IMR-90 (cell line): ENCODE results near the gene P2RY14. TPM values are rescaled to one million over a fixed set of nuclear protein-coding genes. Genes with fewer than 3 reads are reported as not detected.

Source experiments
- ATAC-seq: fragments of 200-7000 bp; cut with Tn5 transposase; 2 replicates; pipeline ENCODE4 v1.9.1; 2020; ENCODE audit warnings: low read depth, mild to moderate bottlenecking, moderate library complexity
- BruUV-seq: library from RNA; stranded (reverse); fragments of 400-500 nt; replicated peaks from 2 replicates; lab custom pipeline; 2021; lab: Mats Ljungman, UMichigan
- CTCF ChIA-PET: fragments of 300-600 bp; formaldehyde crosslinking; extraction: SDS; loops from one replicate; lab custom pipeline; 2021; ENCODE audit warnings: antibody characterized with exemption; lab: Yijun Ruan, JAX
- POLR2A ChIA-PET: fragments of 300-600 bp; sonication (Branson Sonifier 250); formaldehyde crosslinking; loops from one replicate; lab custom pipeline; 2022; ENCODE audit warnings: antibody characterized with exemption; ENCODE audit not compliant: unreplicated experiment; lab: Charles Lee
- DNase-seq: peaks from one replicate; pipeline ENCODE4 v3.0.0; 2013
- H2AFZ ChIP-seq: replicated peaks from 2 replicates; pipeline ENCODE3; 2013; ENCODE audit warnings: low read length, mild to moderate bottlenecking; ENCODE audit not compliant: poor library complexity
- H2AK5ac ChIP-seq: 2 replicates; pipeline ENCODE4 v1.6.1; 2013; ENCODE audit warnings: low read depth, low read length, inconsistent platforms
- H2AK9ac ChIP-seq: replicated peaks from 2 replicates; pipeline ENCODE3; 2013; ENCODE audit warnings: mild to moderate bottlenecking, low read depth, low read length, moderate library complexity; ENCODE audit not compliant: poor library complexity
- H2BK120ac ChIP-seq: 2 replicates; pipeline ENCODE4 v1.6.1; 2013; ENCODE audit warnings: low read depth, low read length, inconsistent platforms
- H2BK15ac ChIP-seq: 3 replicates; pipeline ENCODE4 v1.6.1; 2013; ENCODE audit warnings: low read depth, low read length, inconsistent platforms
- H2BK20ac ChIP-seq: 2 replicates; pipeline ENCODE4 v1.6.1; 2013; ENCODE audit warnings: low read depth, mild to moderate bottlenecking, inconsistent platforms, low read length, moderate library complexity
- H2BK5ac ChIP-seq: 2 replicates; pipeline ENCODE4 v1.6.1; 2013; ENCODE audit warnings: mild to moderate bottlenecking, low read depth, low read length, inconsistent platforms; ENCODE audit not compliant: poor library complexity, severe bottlenecking
- H3K14ac ChIP-seq: replicated peaks from 2 replicates; pipeline ENCODE4 v1.6.1; 2013; ENCODE audit warnings: low read depth, low read length, inconsistent platforms
- H3K18ac ChIP-seq: 2 replicates; pipeline ENCODE4 v1.6.1; 2013; ENCODE audit warnings: low read depth, low read length, control low read depth
- H3K23ac ChIP-seq: 2 replicates; pipeline ENCODE4 v1.6.1; 2013; ENCODE audit warnings: low read depth, low read length, inconsistent platforms
- H3K27ac ChIP-seq: 2 replicates; pipeline ENCODE4 v1.5.1; 2013; ENCODE audit warnings: mild to moderate bottlenecking, control low read depth, low read length; ENCODE audit not compliant: insufficient read depth
- H3K27me3 ChIP-seq: 2 replicates; pipeline ENCODE4 v1.6.1; 2013; ENCODE audit warnings: low read length; ENCODE audit not compliant: control insufficient read depth, insufficient read depth
- H3K36me3 ChIP-seq: 2 replicates; pipeline ENCODE4 v1.6.1; 2013; ENCODE audit warnings: low read length, mixed read lengths; ENCODE audit not compliant: control insufficient read depth, insufficient read depth
- H3K4ac ChIP-seq: 2 replicates; pipeline ENCODE4 v1.6.1; 2013; ENCODE audit warnings: low read depth, low read length, inconsistent platforms
- H3K4me1 ChIP-seq: 2 replicates; pipeline ENCODE4 v1.6.1; 2013; ENCODE audit warnings: low read length, mixed read lengths; ENCODE audit not compliant: control insufficient read depth, insufficient read depth
- H3K4me2 ChIP-seq: 2 replicates; pipeline ENCODE4 v1.6.1; 2013; ENCODE audit warnings: low read depth, mild to moderate bottlenecking, control low read depth, low read length, moderate library complexity
- H3K4me3 ChIP-seq: 2 replicates; pipeline ENCODE4 v1.5.1; 2013; ENCODE audit warnings: low read depth, mild to moderate bottlenecking, control low read depth, low read length, moderate library complexity; ENCODE audit not compliant: insufficient read depth
- H3K56ac ChIP-seq: 2 replicates; pipeline ENCODE4 v1.6.1; 2013; ENCODE audit warnings: low read length, inconsistent platforms; ENCODE audit not compliant: insufficient read depth; ENCODE audit errors: extremely low read depth
- H3K79me1 ChIP-seq, 2 experiments: 2 replicates each; pipeline ENCODE4 v1.6.1; 2013; ENCODE audit warnings: low read length in 2 of 2, inconsistent platforms in 1 of 2, low read depth in 1 of 2
- H3K9ac ChIP-seq: 2 replicates; pipeline ENCODE4 v1.6.1; 2013; ENCODE audit warnings: low read depth, low read length, control low read depth
- H3K9me1 ChIP-seq: 2 replicates; pipeline ENCODE4 v1.6.1; 2013; ENCODE audit warnings: low read length, inconsistent platforms; ENCODE audit not compliant: insufficient read depth
- H3K9me3 ChIP-seq: 2 replicates; pipeline ENCODE4 v1.6.1; 2013; ENCODE audit warnings: low read length; ENCODE audit not compliant: control insufficient read depth, insufficient read depth
- H4K20me1 ChIP-seq: 2 replicates; pipeline ENCODE4 v1.6.1; 2013; ENCODE audit warnings: low read length, inconsistent platforms; ENCODE audit not compliant: insufficient read depth
- H4K5ac ChIP-seq: 2 replicates; pipeline ENCODE4 v1.6.1; 2013; ENCODE audit warnings: mild to moderate bottlenecking, low read depth, low read length, control low read depth
- H4K8ac ChIP-seq, 2 experiments: 2 replicates each; pipeline ENCODE4 v1.6.1; 2013; ENCODE audit warnings: low read depth in 2 of 2, low read length in 2 of 2, control low read depth in 1 of 2, inconsistent platforms in 1 of 2
- H4K91ac ChIP-seq: 2 replicates; pipeline ENCODE4 v1.6.1; 2013; ENCODE audit warnings: low read depth, low read length, inconsistent platforms; ENCODE audit not compliant: insufficient read depth
- BHLHE40 ChIP-seq: fragments of 150-350 bp; IDR thresholded peaks from 2 replicates; pipeline ENCODE4 v1.6.1; 2016; ENCODE audit warnings: mild to moderate bottlenecking, low read depth, low read length
- CHD1 ChIP-seq: IDR thresholded peaks from 2 replicates; pipeline ENCODE4 v1.6.1; 2012; ENCODE audit warnings: low read depth, low read length, improper control_type of control experiment
- ELK1 ChIP-seq: fragments of 150-350 bp; IDR thresholded peaks from 2 replicates; pipeline ENCODE4 v1.6.1; 2016; ENCODE audit warnings: low read depth, mild to moderate bottlenecking, low read length, moderate library complexity, borderline replicate concordance
- FOS ChIP-seq: fragments of 150-350 bp; IDR thresholded peaks from 2 replicates; pipeline ENCODE4 v1.6.1; 2016; ENCODE audit warnings: low read depth, low read length
- MAFK ChIP-seq: IDR thresholded peaks from 2 replicates; pipeline ENCODE4 v1.6.1; 2012; ENCODE audit warnings: low read depth, low read length, improper control_type of control experiment
- MAZ ChIP-seq: IDR thresholded peaks from 2 replicates; pipeline ENCODE4 v1.6.1; 2012; ENCODE audit warnings: low read depth, mild to moderate bottlenecking, low read length, improper control_type of control experiment, moderate library complexity, borderline replicate concordance
- MXI1 ChIP-seq: IDR thresholded peaks from 2 replicates; pipeline ENCODE4 v1.6.1; 2012; ENCODE audit warnings: low read depth, mild to moderate bottlenecking, low read length, moderate library complexity, borderline replicate concordance
- NFE2L2 ChIP-seq: fragments of 150-350 bp; IDR thresholded peaks from 2 replicates; pipeline ENCODE4 v1.6.1; 2016; ENCODE audit warnings: low read depth, mild to moderate bottlenecking, low read length
- POLR2A ChIP-seq: IDR thresholded peaks from 2 replicates; pipeline ENCODE4 v1.6.1; 2012; ENCODE audit warnings: mild to moderate bottlenecking, low read depth, low read length
- RAD21 ChIP-seq: IDR thresholded peaks from 2 replicates; pipeline ENCODE4 v1.6.1; 2012; ENCODE audit warnings: low read length, improper control_type of control experiment
- RCOR1 ChIP-seq: IDR thresholded peaks from 2 replicates; pipeline ENCODE4 v1.6.1; 2012; ENCODE audit warnings: mild to moderate bottlenecking, low read length, improper control_type of control experiment; ENCODE audit not compliant: insufficient replicate concordance
- SMC3 ChIP-seq: fragments of 150-350 bp; IDR thresholded peaks from 2 replicates; pipeline ENCODE4 v1.6.1; 2016; ENCODE audit warnings: low read depth, mild to moderate bottlenecking, antibody characterized with exemption, low read length, moderate library complexity
- WGBS, 2 experiments: methylation state at CpG; one replicate each; pipeline versions ENCODE4 v1.1.5 to v1.1.7; 2013; ENCODE audit warnings: missing lambda C conversion rate in 2 of 2; ENCODE audit not compliant: insufficient read length in 1 of 2; ENCODE audit errors: extremely low coverage in 2 of 2; 5-methylcytosine and 5-hydroxymethylcytosine counted together
- dilution Hi-C: fragments of 300-500 bp; cut with HindIII; formaldehyde crosslinking; loops from one replicate; pipeline ENCODE4 v1.14.3; 2018; ENCODE audit warnings: low sequenced_read_pairs; ENCODE audit not compliant: unreplicated experiment
- in situ Hi-C: fragments of 300-500 bp; cut with MboI; formaldehyde crosslinking; loops from 3 replicates; pipeline ENCODE4 v1.14.3; 2019; ENCODE audit warnings: low sequenced_read_pairs, inconsistent platforms, mixed read lengths
- intact Hi-C: fragments of 100-400 bp; cut with micrococcal nuclease; formaldehyde crosslinking; loops from 2 replicates; pipeline ENCODE4 v1.10.0; 2022
- polyA plus RNA-seq, 3 experiments: library from polyadenylated mRNA; depleted of rRNA; stranded (reverse); fragments of >200 nt; gene quantifications; 2 replicates each; pipeline ENCODE4 v1.2.3, GENCODE V29; 2012; ENCODE audit warnings: low replicate concordance in 1 of 3
- total RNA-seq: library from RNA; depleted of rRNA; stranded (reverse); fragments of >200 nt; gene quantifications from 2 replicates; pipeline ENCODE4 v1.2.3, GENCODE V29; 2012
- TF ChIP-seq, protein P1 (sequence below): conservative IDR thresholded peaks from 2 replicates; pipeline ENCODE4 v1.5.1; 2012; ENCODE audit warnings: mild to moderate bottlenecking, low read depth, low read length, improper control_type of control experiment

The P2RY14 gene
- total and polyA plus RNA-seq, 2 of the 4 experiments (the other 2 are of a cell fraction), result not detected

- TF ChIP-seq, protein P1, sequence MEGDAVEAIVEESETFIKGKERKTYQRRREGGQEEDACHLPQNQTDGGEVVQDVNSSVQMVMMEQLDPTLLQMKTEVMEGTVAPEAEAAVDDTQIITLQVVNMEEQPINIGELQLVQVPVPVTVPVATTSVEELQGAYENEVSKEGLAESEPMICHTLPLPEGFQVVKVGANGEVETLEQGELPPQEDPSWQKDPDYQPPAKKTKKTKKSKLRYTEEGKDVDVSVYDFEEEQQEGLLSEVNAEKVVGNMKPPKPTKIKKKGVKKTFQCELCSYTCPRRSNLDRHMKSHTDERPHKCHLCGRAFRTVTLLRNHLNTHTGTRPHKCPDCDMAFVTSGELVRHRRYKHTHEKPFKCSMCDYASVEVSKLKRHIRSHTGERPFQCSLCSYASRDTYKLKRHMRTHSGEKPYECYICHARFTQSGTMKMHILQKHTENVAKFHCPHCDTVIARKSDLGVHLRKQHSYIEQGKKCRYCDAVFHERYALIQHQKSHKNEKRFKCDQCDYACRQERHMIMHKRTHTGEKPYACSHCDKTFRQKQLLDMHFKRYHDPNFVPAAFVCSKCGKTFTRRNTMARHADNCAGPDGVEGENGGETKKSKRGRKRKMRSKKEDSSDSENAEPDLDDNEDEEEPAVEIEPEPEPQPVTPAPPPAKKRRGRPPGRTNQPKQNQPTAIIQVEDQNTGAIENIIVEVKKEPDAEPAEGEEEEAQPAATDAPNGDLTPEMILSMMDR, result no peak
- TF ChIP-seq RAD21 (no peak), CHD1 (no peak)
Measured at GRCh38 chr3:151175952-151176351, 102.4 kb downstream of the P2RY14 start (continued).

DNA sequence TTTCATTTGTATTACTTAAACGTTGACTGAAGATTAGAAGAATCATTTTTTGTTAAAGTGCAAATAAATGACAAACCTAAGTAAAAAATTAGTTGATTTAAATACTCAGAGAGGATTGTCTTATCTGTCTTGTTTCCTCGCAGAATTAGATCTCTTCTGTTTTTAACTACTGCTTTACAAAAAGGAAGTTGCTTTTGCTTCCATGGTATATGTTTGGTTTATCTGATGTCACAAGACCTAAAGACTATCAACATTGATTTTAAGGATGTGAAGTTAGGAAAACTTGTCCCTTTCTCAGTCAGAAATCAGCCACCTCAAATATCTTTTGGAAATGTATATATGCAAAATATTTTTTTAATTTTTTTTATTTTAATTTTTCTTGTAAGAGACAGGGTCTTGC is 104.0 kb downstream of the P2RY14 start:
- ATAC-seq, result no peak
- H2BK120ac ChIP-seq, result no peak overlapping the region
- in situ Hi-C loops (no loop called here), dilution Hi-C loops (no loop called here), intact Hi-C loops (no loop called here)
- no peak overlapping the region for H2AFZ ChIP-seq
- no peak overlapping the region for H2BK15ac ChIP-seq
- no peak overlapping the region for H2BK20ac ChIP-seq
- no CpG with 5 or more reads among the region's 2 CpGs for WGBS, 2 experiments
- no peak overlapping the region for H2BK5ac ChIP-seq
- H3K14ac ChIP-seq, result no peak overlapping the region
- H2AK9ac ChIP-seq, result no peak overlapping the region
- H4K5ac ChIP-seq, result no peak overlapping the region
- no peaks in the 10 kb centered on the region for H3K79me1 ChIP-seq
- no peak overlapping the region for H3K23ac ChIP-seq
- ChIA-PET CTCF (interaction anchor here (0.7 kb wide), 1 partner anchor 1268 kb away, joined by 4 read pairs; no protein-coding TSS in a partner anchor), POLR2A (no interaction called here)
- no peak overlapping the region for H3K56ac ChIP-seq
- no peak overlapping the region for H4K91ac ChIP-seq
- H3K9ac ChIP-seq, result no peak overlapping the region
- H3K36me3 ChIP-seq, result no peaks in the 10 kb centered on the region
- BruUV-seq, result no TSS peak
- H3K18ac ChIP-seq, result no peak overlapping the region
- H3K27me3 ChIP-seq, result no peaks in the 10 kb centered on the region; the same call in 1 of the 2 replicates
- H3K27ac ChIP-seq, result no peak overlapping the region
- no peak overlapping the region for H3K4me2 ChIP-seq
- no peaks in the 10 kb centered on the region for H3K4me1 ChIP-seq
- H3K9me3 ChIP-seq, result no peaks in the 10 kb centered on the region
- H4K8ac ChIP-seq, result no peak overlapping the region
- no peaks in the 10 kb centered on the region for H4K20me1 ChIP-seq
- H3K4me3 ChIP-seq, result no peak overlapping the region
- no peak for DNase-seq
- H3K9me1 ChIP-seq, result no peaks in the 10 kb centered on the region
- no peak overlapping the region for H3K4ac ChIP-seq
- no peak overlapping the region for H2AK5ac ChIP-seq
- no peak for TF ChIP-seq ELK1
- no peak for TF ChIP-seq MAZ
- no peak for TF ChIP-seq MXI1
- TF ChIP-seq, protein P1, result no peak
- TF ChIP-seq MAFK, result no peak
- TF ChIP-seq NFE2L2, result no peak
- TF ChIP-seq BHLHE40, result no peak
- TF ChIP-seq SMC3, result no peak
- TF ChIP-seq RCOR1, result no peak
- TF ChIP-seq POLR2A, result no peak
- no peak for TF ChIP-seq FOS
- no peak for TF ChIP-seq RAD21
